ENCODE data around the gene HAO1.

The HAO1 gene

GRCh38 chr20:7926323-7926722, 13.9 kb downstream of the HAO1 start:
- no peak for DNase-seq

DNA sequence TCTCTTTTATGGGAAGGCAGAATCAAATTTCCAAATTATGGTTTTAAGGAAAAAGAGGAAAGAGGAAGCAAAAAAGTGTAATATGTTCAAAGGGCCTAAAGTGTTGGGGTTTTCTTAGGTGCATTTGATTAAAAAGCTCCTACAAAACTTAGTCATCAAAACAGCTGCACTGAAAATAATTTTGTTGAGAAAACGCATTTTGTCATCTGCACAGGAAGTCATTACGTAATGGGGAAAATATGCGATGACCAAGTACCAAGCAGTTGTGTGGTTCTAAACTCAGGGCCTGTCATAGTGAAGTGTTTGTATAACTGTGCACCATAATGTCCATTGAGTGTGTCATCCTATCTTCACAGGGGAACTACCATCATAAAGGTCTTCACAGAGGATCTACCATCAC, 15.6 kb downstream of the HAO1 start:
- no peak for DNase-seq

- DNase-seq = no peak
Observed at GRCh38 chr20:7916648-7917047, 23.6 kb downstream of the HAO1 start.

GRCh38 chr20:7912551-7912950, 27.7 kb downstream of the HAO1 start:
- DNase-seq = no peak

DNA sequence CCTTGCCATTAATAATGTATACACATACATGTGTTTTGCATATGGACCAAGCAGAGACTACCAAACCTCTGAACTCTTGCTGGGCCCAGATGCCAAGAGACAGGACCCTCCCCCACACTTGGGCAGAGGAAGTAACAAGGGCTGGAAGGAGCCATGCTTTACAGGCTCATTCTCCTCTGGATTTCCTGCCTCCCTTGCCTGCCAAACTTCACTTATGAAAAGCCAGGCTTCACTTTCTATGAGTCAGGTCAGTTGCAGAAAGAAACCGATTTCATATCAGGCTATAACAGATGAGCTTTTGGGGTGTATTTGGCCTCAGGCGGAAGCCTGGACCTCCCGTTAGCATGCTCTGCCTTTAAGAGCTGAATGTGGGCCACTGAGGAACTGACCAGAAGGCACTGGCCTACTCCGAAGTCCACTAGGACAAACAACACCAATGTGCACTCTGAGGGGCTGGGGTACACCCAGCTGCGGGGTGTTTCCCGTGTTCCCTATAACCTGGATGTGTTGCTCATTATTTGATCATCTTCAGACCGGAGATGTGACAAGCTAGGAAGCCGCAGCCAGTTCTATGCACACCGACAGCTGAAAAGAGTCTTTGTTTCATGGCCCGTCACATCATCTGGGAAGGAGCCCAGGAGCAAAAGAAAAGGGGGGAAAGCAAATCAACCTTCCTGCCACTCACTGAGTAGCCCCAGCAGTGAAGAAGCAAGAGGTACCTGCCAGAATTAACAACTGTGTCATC, 28.5 kb downstream of the HAO1 start:
- no peak for DNase-seq

DNA sequence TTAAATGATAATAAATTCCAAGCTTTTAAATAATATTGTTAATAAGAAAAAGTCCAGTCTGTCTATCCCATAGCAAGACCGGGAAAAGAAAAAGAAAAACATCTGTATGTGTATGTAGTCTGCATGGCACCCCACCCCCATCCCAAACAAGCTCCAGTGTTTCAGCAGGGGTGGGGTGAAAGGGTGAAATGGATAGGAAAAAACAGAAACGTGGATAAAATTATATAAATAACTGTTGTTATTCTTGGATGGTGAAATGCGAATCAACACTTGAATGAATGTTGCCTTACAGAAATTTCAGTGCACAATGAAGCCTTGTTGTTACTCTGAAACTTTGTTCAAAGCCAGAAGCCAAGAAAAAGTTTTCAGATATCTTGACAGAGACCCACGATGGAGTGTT, 31.4 kb downstream of the HAO1 start:
- no peak for DNase-seq

- no peak for DNase-seq
Observed at GRCh38 chr20:7903429-7903828, 36.8 kb downstream of the HAO1 start.

DNA sequence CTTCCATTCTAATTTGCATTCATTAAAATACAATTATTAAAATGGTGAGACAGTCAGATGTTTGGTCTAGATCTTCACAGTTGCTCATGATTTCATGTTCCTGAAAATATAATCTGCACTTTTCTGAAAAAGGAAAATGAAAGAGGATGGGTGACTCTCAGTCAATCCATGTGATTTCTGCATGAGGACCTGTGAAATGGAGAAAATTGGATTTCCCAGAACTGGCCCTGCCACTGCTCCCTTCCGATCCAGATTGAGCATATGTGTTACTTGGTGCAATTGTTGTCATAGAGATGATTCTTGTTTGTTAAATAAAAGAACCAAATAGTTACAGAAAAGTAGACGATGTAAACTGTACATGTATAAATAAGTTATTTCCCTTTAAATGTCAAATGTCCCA, 37.4 kb downstream of the HAO1 start:
- DNase-seq = no peak

- no peak for DNase-seq
Observed at GRCh38 chr20:7897781-7898364, 42.4 kb downstream of the HAO1 start.

- DNase-seq = no peak
Observed at GRCh38 chr20:7893014-7893730, 47.1 kb downstream of the HAO1 start.

DNA sequence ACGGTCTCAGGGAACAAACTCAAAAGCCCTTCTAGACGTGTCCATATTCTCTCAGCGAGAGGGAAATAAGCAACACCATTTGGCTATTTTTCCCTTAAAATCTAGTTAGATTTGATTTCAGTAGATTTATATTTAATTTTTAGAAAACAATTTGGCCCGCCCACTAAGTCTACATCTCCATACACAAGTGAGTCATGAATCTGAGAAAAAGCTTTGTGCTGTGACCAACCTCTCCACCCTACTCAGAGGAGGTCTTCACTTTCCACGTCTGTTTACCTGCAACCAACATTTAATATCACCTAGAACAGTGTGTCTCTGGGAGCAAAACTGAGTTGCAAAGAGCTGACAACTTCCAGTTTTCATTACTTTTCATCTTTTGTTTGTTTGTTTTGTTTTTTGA, 48.6 kb downstream of the HAO1 start:
- DNase-seq = no peak

DNA sequence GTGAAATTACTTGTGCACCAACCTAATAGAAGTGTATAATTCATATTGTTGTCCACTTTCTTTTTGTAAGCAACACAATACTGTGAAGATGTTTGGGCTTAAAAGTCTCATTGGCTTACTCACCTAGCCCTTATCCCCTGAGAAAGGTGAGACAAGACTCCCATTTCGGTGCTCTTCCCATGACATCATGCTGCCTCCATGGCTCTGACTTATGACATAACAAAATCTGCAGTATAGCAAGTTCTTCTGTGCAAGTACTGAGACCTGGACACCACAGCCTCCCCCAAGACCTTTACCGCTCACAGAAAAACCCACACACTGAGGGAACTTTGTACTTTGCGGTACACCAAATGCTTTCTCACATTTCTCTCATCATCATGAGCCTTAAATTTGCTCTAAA, 50.5 kb downstream of the HAO1 start:
- DNase-seq = no peak

DNA sequence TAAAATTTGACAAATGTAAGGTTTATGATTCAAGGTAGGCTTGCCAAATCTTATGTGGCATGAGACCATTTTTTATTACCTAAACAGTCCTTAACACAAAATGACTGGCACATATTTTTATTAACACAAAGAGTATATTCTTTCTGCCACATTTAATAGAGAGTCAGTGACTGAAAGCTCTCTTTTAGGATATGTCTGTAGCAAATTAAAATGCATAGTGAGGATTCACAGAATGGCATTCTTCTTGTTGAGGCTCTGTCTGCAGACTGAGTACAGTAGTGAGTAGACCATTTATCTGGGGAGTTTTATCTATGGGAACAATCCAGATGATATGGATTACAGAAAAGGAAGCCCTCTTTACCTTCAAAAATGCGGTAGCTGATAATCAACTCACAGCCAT, 56.5 kb downstream of the HAO1 start:
- DNase-seq = no peak

DNA sequence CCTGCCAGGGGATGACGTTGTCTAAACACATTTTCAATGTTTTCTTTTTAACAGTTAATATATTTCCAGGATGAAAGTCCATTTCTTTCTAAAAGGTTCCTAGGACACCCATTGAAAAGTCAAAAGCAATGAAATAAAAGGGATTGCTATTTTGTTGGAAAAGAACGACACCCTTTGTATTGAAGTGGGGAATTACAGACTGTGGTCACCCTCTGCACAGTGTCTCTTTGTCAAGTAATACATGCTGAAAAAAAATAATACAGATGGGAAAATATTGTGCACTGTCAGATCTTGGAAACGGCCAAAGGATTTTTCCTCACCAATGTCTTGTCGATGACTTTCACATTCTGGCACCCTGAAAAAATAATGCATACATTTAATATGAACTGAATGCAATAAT, 56.9 kb downstream of the HAO1 start:
- no peak for DNase-seq

GRCh38 chr20:7882076-7882475, 58.2 kb downstream of the HAO1 start:
- DNase-seq = no peak

DNA sequence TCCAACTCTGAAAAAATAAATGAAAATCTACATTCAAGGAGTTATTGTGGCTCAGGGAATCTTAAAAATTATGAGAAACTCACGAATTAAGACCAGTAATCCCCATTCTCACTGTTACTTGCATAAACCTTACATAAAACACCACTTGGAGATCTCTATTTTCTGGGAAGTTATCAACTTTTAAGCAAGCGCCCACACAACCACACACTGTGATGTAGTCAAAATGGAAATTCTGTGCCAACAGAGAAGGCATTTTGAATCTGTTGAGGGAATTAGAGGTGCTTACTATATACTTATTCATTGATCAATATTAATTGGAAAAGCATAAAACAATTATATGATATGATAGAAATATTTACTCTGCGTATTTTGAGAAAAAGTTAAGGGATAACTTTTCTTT, 58.7 kb downstream of the HAO1 start:
- no peak for DNase-seq

DNA sequence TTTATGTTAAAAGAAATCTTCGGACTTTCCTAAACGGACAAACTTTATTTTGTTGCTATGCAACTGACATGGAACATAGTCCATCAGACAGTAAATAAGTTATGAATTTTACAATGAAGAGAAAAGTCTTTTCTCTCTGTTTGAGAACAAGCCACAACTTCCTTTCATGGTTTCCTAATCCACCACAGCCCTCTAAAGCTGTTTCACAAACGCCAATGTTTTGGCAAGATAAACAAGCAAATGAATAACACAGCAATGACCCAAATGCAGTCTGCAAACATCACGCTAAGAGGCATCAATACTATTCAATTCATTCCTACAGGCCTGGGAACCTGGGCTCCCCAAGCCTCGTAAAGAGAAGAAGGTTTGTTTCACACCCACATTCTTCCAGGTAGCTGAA, 60.4 kb downstream of the HAO1 start:
- DNase-seq = no peak

DNA sequence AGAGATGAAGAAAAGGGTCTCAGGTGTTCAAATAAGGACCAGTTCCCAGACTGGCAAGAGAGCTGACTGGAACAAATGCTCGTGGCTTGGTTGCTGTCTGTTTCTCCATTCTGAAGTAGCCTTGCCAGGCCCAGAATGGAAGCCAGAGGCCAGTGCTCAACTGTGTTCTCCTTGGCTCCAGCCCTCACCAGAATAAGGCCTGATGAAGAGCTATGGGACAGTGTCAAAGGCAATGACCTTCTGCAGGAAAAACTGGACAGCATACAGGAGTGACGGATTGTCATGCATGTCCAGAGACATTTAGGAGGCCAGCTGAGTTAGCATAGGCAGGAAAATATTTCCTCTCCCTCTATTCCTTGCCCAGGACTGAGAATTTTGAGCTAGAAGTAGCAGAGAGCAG, 72.2 kb downstream of the HAO1 start:
- DNase-seq = no peak

GRCh38 chr20:7866285-7866684, 74.0 kb downstream of the HAO1 start:
- no peak for DNase-seq

- DNase-seq = no peak
Observed at GRCh38 chr20:7859356-7859802, 80.9 kb downstream of the HAO1 start.

GRCh38 chr20:7858734-7859250, 81.5 kb downstream of the HAO1 start:
- no peak for DNase-seq

DNA sequence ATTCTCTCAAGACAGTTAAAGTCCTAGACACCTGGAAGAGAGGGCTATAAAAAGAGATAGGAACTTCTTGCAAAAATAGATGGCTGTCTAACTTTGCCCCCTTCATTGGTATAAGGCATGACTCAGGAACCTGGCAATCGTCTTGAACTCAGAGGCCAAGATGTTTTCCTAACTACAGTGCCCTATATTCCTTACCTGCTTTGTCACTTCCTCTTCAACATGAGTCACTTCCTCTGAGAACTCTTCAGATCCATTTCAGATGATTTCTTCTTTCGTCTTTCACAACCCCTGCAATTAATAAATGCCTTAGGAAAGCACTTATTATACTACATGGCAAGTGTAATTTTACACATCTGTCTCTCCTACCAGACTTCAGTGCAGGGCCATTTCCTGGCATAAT, 83.5 kb downstream of the HAO1 start:
- no peak for DNase-seq

GRCh38 chr20:7855545-7855944, 84.7 kb downstream of the HAO1 start:
- DNase-seq = no peak

DNA sequence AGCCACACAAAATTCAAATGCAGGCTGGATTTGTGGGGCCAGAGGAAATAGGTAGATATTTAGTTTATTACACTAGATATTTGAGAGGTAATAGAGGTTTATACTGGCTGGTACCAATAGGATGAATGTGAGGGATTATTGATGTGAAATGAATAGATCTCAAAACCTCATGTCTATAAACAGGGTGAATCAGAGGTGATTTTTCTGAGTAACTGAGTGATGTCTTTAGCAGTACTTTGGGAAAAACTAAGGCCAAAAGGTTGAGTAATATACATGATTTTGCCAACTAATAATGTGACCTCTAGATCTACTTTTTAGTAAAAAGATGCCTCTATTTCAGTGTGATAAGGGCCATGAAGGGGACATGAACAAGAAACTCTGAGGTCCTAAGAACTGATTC, 86.8 kb downstream of the HAO1 start:
- no peak for DNase-seq

All from NCI-H1048 (cell line).